K562 (cell line): ENCODE data around the gene POLRMT. TPM values are rescaled to one million over a fixed set of nuclear protein-coding genes. Genes with fewer than 3 reads are reported as not detected.

Experiments
- ARID3B ChIP-seq: fragments of 250-450 bp; sonication (Bioruptor Pico); IDR thresholded peaks from 2 replicates; pipeline ENCODE4 v1.4.0; 2020; ENCODE audit warnings: borderline replicate concordance
- BCLAF1 ChIP-seq, 2 experiments: fragments of 450-650 bp in 1 of 2; IDR thresholded peaks; 2 replicates each; pipeline ENCODE4 v1.6.1; 2011 to 2017; ENCODE audit warnings: low read depth in 2 of 2, antibody characterized with exemption in 1 of 2, borderline replicate concordance in 1 of 2, low read length in 1 of 2, mild to moderate bottlenecking in 1 of 2, mixed read lengths in 1 of 2; ENCODE audit not compliant: control insufficient read depth in 1 of 2
- BCOR ChIP-seq: fragments of 450-650 bp; IDR thresholded peaks from 2 replicates; pipeline ENCODE4 v1.6.1; 2016
- CREB5 ChIP-seq: fragments of 250-450 bp; sonication (Bioruptor Pico); IDR thresholded peaks from 2 replicates; pipeline ENCODE4 v1.5.0; 2020; ENCODE audit warnings: mild to moderate bottlenecking
- GATA2 ChIP-seq: sonication (generic); formaldehyde crosslinking; IDR thresholded peaks from 2 replicates; pipeline ENCODE4 v1.4.0; 2020; ENCODE audit warnings: mild to moderate bottlenecking, missing genetic modification reagents
- HMGN3 ChIP-seq: IDR thresholded peaks from 2 replicates; pipeline ENCODE4 v1.6.1; 2011; ENCODE audit warnings: borderline replicate concordance, low read depth, mild to moderate bottlenecking, mixed read lengths, low read length; ENCODE audit not compliant: insufficient read length; ENCODE audit errors: extremely low read depth
- JUND ChIP-seq, 2 experiments: IDR thresholded peaks; 2 replicates in 1 of 2; 3 replicates in 1 of 2; pipeline ENCODE4 v1.6.1; 2011; ENCODE audit warnings: borderline replicate concordance in 2 of 2, low read depth in 2 of 2, low read length in 2 of 2, improper control_type of control experiment in 1 of 2, missing biosample characterization in 1 of 2, missing genetic modification characterization in 1 of 2, missing genetic modification reagents in 1 of 2
- MTF1 ChIP-seq: fragments of 250-450 bp; sonication (Bioruptor Pico); IDR thresholded peaks from 2 replicates; pipeline ENCODE4 v1.9.0; 2021; ENCODE audit warnings: moderate library complexity, mild to moderate bottlenecking, inconsistent platforms, borderline replicate concordance
- NCOA6 ChIP-seq: fragments of 450-650 bp; IDR thresholded peaks from 2 replicates; pipeline ENCODE4 v1.6.1; 2017; ENCODE audit warnings: mild to moderate bottlenecking
- NFRKB ChIP-seq: fragments of 450-650 bp; IDR thresholded peaks from 2 replicates; pipeline ENCODE4 v1.6.1; 2016; ENCODE audit warnings: low read depth
- PHB ChIP-seq: fragments of 250-450 bp; sonication (Bioruptor Pico); IDR thresholded peaks from 2 replicates; pipeline ENCODE4 v1.5.0; 2021
- PRPF4 ChIP-seq: fragments of 200-400 bp; formaldehyde crosslinking; IDR thresholded peaks from one replicate; pipeline ENCODE4 v1.6.1; 2017; ENCODE audit warnings: low read length, low read depth, mild to moderate bottlenecking; ENCODE audit not compliant: insufficient read depth, poor library complexity, severe bottlenecking
- PTTG1 ChIP-seq: fragments of 450-650 bp; IDR thresholded peaks from 2 replicates; pipeline ENCODE4 v1.6.1; 2016; ENCODE audit warnings: low read depth, mild to moderate bottlenecking, missing genetic modification characterization, missing compliant biosample characterization
- SMAD4 ChIP-seq: fragments of 250-450 bp; sonication (Bioruptor Pico); conservative IDR thresholded peaks from 2 replicates; pipeline ENCODE4 v1.8.0; 2021; ENCODE audit warnings: inconsistent platforms, mild to moderate bottlenecking, moderate library complexity
- U2AF1 ChIP-seq: fragments of 200-400 bp; formaldehyde crosslinking; optimal IDR thresholded peaks from 2 replicates; pipeline ENCODE3; 2017; ENCODE audit warnings: mild to moderate bottlenecking, low read depth, low read length, moderate library complexity
- XRCC3 ChIP-seq: fragments of 450-650 bp; IDR thresholded peaks from 2 replicates; pipeline ENCODE4 v1.6.1; 2017; ENCODE audit warnings: mild to moderate bottlenecking, moderate library complexity
- ZFP1 ChIP-seq: fragments of 450-650 bp; formaldehyde crosslinking; IDR thresholded peaks from 2 replicates; pipeline ENCODE4 v1.4.0; 2020; ENCODE audit warnings: mild to moderate bottlenecking, mixed read lengths
- ZNF561 ChIP-seq: fragments of 450-650 bp; formaldehyde crosslinking; conservative IDR thresholded peaks from 2 replicates; pipeline ENCODE4 v1.4.0; 2020; ENCODE audit warnings: mild to moderate bottlenecking, moderate library complexity
- polyA plus RNA-seq, 8 experiments: library from polyadenylated mRNA; depleted of rRNA in 4 of 8; stranded (reverse) in 5 of 8; unstranded in 3 of 8; fragments of >200 nt; fragmentation: Nextera tagmentation in 2 of 8; fragmentation: Illumina TruSeq in 1 of 8; extraction: Ambion mirVana in 2 of 8; extraction: Trizol in 1 of 8; gene quantifications; 2 replicates each; pipeline versions ENCODE4 v1.2.1 to v1.2.3, GENCODE V29; 2011 to 2014; ENCODE audit warnings: inconsistent platforms in 1 of 8, missing spikeins in 1 of 8
- total RNA-seq, 7 experiments: library from RNA; depleted of rRNA in 6 of 7; stranded (reverse); fragments of >200 nt in 6 of 7; fragmentation: Illumina TruSeq in 2 of 7; extraction: Trizol in 2 of 7; gene quantifications; 2 replicates each; pipeline versions ENCODE4 v1.2.1 to v1.2.3, GENCODE V29; 2011 to 2021; ENCODE audit warnings: low replicate concordance in 1 of 7

POLRMT gene
- total and polyA plus RNA-seq, 9 of the 15 experiments (the other 6 are each of a cell fraction or from before 2014, with no cell fraction given), result 30.3 to 144 (median 68.0) TPM

- TF ChIP-seq ZNF561 (CRISPR knock-in tag) (no peak), ARID3B (CRISPR knock-in tag) (no peak), JUND (IDR thresholded peaks at IDR 0.05; ENCODE audit: borderline replicate concordance, low read depth, low read length) (peak; percentile 34; the same call in 1 of the 2 replicates), JUND (tag; IDR thresholded peaks at IDR 0.05; ENCODE audit: borderline replicate concordance, low read depth, low read length) (no peak), HMGN3 (no peak), MTF1 (no peak), XRCC3 (no peak), CREB5 (CRISPR knock-in tag) (no peak), NFRKB (no peak), U2AF1 (no peak), PHB (CRISPR knock-in tag) (no peak), NCOA6 (no peak), BCOR (peak; percentile 78), SMAD4 (CRISPR knock-in tag) (0 out of 2 replicates have a peak, but pooled peaks have one; percentile 47), PRPF4 (no peak), BCLAF1 (IDR thresholded peaks at IDR 0.05; ENCODE audit: borderline replicate concordance in 1 of 2, control insufficient read depth in 1 of 2, low read depth in 2 of 2, low read length in 1 of 2) (no peak), ZFP1 (CRISPR knock-in tag) (no peak), GATA2 (CRISPR knock-in tag) (no peak), PTTG1 (tag) (no peak)
Measured at GRCh38 chr19:597406-598315, 35.7 kb downstream of the POLRMT start (continued).
